Measurements from ENCODE around the gene OPCML.

The OPCML gene

DNA sequence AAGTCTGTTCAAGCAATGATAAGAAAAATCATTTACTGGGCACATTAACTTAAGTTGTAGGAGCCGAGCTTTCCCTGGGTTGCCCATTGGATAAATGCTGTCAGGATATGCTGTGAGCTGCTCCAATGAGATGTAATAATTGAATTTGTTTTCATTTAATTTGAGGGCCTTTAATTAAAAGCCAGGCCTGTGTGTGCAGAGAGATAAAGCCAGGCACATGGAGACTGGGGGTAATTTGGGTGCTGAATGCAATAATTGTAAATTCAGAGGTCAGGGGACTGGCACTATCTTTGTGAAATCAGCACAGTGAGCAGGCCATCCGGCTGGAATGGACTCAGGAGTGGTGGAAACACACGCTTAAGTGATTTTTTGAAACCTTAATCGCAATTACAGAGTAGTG, 125.8 kb downstream of the OPCML start:
- TF ChIP-seq, protein P1, sequence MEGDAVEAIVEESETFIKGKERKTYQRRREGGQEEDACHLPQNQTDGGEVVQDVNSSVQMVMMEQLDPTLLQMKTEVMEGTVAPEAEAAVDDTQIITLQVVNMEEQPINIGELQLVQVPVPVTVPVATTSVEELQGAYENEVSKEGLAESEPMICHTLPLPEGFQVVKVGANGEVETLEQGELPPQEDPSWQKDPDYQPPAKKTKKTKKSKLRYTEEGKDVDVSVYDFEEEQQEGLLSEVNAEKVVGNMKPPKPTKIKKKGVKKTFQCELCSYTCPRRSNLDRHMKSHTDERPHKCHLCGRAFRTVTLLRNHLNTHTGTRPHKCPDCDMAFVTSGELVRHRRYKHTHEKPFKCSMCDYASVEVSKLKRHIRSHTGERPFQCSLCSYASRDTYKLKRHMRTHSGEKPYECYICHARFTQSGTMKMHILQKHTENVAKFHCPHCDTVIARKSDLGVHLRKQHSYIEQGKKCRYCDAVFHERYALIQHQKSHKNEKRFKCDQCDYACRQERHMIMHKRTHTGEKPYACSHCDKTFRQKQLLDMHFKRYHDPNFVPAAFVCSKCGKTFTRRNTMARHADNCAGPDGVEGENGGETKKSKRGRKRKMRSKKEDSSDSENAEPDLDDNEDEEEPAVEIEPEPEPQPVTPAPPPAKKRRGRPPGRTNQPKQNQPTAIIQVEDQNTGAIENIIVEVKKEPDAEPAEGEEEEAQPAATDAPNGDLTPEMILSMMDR (IDR thresholded peaks at IDR 0.05; ENCODE audit: borderline replicate concordance, insufficient read depth, low read depth, low read length) = no peak

DNA sequence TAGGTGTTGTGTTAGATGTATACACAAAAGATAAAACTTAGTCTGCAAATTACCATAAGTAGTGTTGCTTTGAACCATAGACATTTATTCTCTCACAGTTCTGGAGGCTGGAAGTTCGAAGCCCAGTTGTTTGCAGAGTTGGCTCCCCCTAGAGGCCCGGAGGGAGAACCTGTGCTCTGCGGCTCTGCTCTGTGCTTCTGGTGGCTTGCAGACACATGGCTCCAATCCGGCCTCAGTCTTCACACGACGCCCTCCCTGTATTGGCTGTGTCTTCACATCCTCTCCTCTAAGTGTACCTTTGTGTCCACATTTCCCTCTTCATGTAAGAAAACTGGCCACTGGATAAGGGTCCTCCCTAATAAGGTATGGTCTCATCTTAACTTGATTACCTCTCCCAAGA, 128.4 kb downstream of the OPCML start:
- H3K4me3 ChIP-seq (ENCODE audit: low read depth, low read length) = no peak overlapping the region
- TF ChIP-seq, protein P1 (IDR thresholded peaks at IDR 0.05; ENCODE audit: borderline replicate concordance, insufficient read depth, low read depth, low read length) = peak; percentile 62; the same call in 1 of the 2 replicates

More for the DNA sequence above, 125.8 kb downstream of the OPCML start:
- no peak overlapping the region for H3K4me3 ChIP-seq (ENCODE audit: low read depth, low read length)

DNA sequence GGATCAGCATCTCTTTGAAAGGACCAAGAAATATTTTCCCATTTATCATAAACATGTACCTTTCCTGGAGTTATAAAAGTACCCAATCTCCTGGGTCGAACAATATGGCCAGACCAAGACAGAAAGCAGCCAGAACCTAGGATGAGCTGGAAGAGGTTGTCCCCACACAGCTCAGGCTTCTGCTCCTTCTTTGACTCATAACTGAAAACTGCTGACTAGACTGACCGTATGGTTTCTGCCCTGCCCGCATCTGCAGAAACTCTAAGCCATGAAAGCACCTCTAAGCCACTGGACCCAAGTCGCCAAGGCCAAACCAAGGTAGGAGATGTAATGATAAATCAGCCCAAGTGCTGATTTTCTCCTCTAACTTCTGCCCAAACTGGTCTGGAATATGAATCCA, 129.8 kb downstream of the OPCML start:
- TF ChIP-seq, protein P1 (IDR thresholded peaks at IDR 0.05; ENCODE audit: borderline replicate concordance, insufficient read depth, low read depth, low read length) = no peak

DNA sequence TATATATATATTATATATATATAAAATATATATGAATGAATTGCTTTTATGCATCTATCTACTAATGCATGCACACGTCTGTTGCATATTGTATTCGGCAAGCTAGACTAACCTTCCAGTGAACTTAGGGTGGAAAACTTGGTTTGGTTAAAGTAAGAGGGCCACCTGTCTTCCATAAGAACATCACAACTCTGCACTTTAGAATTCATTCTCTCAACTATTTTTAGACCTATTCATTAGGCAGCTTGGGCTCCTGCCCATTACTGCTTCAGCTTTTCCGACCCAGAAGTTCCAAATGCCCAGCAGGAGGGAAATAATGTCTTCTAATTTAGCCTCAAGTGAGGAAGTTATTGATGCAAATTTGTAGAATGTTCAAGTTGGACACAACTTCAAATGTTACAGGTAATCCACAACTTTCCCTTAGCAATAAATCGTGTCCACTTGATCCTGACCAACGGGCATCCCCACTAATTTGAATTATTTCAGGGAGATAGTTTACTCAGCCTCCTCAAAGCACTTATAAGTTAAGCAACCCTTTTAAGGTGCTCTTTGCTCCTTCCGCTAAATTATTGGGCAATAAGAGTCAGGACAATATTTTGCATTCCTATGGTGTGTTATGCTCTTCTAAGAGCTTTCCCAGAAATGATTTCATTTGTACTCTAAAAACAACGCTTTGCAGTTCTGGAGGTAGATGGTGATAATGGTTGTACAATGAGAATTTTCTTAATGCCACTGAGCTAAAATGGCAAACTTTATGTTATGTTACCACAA, 132.3 kb downstream of the OPCML start:
- H3K4me3 ChIP-seq (ENCODE audit: low read depth, low read length) = no peak overlapping the region
- TF ChIP-seq, protein P1 (IDR thresholded peaks at IDR 0.05; ENCODE audit: borderline replicate concordance, insufficient read depth, low read depth, low read length) = no peak

More for the DNA sequence above, 129.8 kb downstream of the OPCML start:
- H3K4me3 ChIP-seq (ENCODE audit: low read depth, low read length) = no peak overlapping the region

DNA sequence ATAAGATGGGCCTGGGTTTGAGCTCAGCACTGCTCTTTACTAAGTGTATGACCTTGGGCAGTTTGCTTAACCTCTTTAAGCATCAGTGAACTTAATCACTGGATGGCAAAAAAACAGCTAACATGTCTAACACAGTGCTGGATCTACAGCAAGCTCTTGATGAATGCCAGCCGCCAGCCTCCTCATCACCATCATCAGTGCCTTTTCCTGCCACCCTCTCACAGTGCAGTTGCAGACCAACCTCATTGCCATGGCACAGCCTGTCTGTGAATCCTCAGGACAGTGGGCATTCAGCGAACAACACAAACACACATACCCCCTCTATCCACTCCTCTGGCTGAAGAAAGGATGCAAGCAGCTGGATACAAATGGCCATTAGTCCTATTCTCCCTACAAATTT, 133.0 kb downstream of the OPCML start:
- TF ChIP-seq, protein P1 (IDR thresholded peaks at IDR 0.05; ENCODE audit: borderline replicate concordance, insufficient read depth, low read depth, low read length) = no peak
- no peak overlapping the region for H3K4me3 ChIP-seq (ENCODE audit: low read depth, low read length)

DNA sequence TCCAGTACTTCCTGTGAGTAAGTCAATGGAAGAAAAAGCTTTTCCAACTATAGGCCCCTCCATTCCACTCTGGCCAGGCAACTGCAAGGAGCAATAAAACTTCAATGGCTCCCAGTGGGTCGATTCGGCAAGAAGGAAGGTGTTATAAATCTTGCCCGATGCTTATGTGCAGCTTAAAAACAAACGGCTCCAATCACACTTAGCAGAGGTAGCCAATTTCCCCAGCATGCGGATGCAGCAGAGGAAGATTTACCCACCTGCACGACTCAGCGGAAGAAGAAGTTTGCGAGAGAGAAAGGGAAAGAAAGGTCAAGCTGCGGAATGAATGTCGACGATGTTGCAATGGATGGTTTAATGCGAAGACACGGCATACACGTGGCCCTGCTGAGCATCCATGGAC, 141.5 kb downstream of the OPCML start:
- no peak overlapping the region for H3K4me3 ChIP-seq (ENCODE audit: low read depth, low read length)
- TF ChIP-seq, protein P1 (IDR thresholded peaks at IDR 0.05; ENCODE audit: borderline replicate concordance, insufficient read depth, low read depth, low read length) = no peak

DNA sequence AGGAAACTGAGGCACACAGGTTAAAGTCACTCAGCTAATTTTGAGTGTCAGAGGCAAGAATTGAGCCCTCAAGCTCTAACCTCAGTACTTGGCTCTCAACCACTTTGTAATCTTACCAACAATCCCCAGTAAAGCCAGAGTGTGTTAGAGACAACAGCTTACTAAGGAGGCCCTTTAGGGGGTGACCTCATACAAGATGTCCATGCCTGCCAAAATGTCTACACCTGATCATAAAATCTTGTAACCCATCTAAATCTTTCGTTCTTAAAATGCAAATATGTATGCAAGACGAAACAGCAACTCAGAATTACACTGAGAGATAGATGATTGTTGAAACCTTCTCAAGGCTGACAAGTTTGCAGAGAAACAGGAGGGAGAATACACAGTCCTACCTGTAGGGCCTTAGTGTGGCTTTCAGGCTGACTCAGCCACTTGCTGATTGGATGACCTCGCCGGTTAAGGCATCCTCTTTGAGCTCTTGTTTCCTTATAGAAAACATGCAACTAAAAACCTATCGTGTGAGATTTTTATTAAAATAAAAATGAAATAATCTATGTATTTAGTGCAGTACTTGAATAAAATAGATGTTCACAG, 143.2 kb downstream of the OPCML start:
- TF ChIP-seq, protein P1 (IDR thresholded peaks at IDR 0.05; ENCODE audit: borderline replicate concordance, insufficient read depth, low read depth, low read length) = no peak
- no peak overlapping the region for H3K4me3 ChIP-seq (ENCODE audit: low read depth, low read length)
